Peyer's patch (tissue), 4 donors: Measurements from ENCODE around the gene SPTA1. TPM values are rescaled to one million over a fixed set of nuclear protein-coding genes. Genes with fewer than 3 reads are reported as not detected.
"Not testable (repeated sequence)": the region's sequence is repeated elsewhere in the genome, so short reads cannot be mapped to it uniquely, and the experiment has no call there.

Experiments
- DNase-seq, 3 donors: peaks; one replicate each; pipeline ENCODE4 v3.0.0-alpha.2; 2017 to 2019
- H3K27ac ChIP-seq, 4 donors: fragments of 200-600 bp; sonication (generic); one replicate each; pipeline ENCODE4 v1.5.1; 2016 to 2019
- H3K27me3 ChIP-seq, 2 donors: fragments of 200-600 bp; sonication (generic); one replicate each; pipeline ENCODE4 v1.5.1; 2019
- H3K36me3 ChIP-seq, 3 donors: fragments of 200-600 bp; sonication (generic); one replicate each; pipeline ENCODE4 v1.5.1; 2016 to 2019
- H3K4me1 ChIP-seq, 4 donors: fragments of 200-600 bp; sonication (generic); one replicate each; pipeline ENCODE4 v1.5.1; 2016 to 2019
- H3K4me3 ChIP-seq, 4 donors: fragments of 200-600 bp; sonication (generic); 1 replicate in 3 of 4; 2 replicates in 1 of 4; pipeline ENCODE4 v1.5.1; 2016 to 2019; ENCODE audit warnings: mild to moderate bottlenecking in 1 of 4
- H3K9me3 ChIP-seq, 4 donors: fragments of 200-600 bp; sonication (generic); one replicate each; pipeline ENCODE4 v1.5.1; 2016 to 2019; ENCODE audit warnings: mild to moderate bottlenecking in 1 of 4
- POLR2A ChIP-seq, 2 donors: fragments of 450-650 bp; IDR thresholded peaks; one replicate each; pipeline ENCODE4 v1.5.1; 2017; ENCODE audit warnings: antibody characterized with exemption in 2 of 2, mild to moderate bottlenecking in 2 of 2, moderate library complexity in 2 of 2
- total RNA-seq, 4 donors: library from RNA; depleted of rRNA; stranded (reverse); fragments of >200 nt; gene quantifications; one replicate each; pipeline ENCODE4 v1.1.0, GENCODE V29; 2016
- TF ChIP-seq, protein P1 (sequence below), 6 experiments: fragments of 450-650 bp in 4 of 6; fragments of 200-600 bp in 2 of 6; sonication (generic) in 1 of 6; IDR thresholded peaks; one replicate each; pipeline ENCODE4 v1.5.1; 2017 to 2019; ENCODE audit warnings: antibody characterized with exemption in 6 of 6, mild to moderate bottlenecking in 3 of 6, moderate library complexity in 1 of 6

Gene SPTA1
- total RNA-seq, 4 donors from 2014 or later = not detected

DNA sequence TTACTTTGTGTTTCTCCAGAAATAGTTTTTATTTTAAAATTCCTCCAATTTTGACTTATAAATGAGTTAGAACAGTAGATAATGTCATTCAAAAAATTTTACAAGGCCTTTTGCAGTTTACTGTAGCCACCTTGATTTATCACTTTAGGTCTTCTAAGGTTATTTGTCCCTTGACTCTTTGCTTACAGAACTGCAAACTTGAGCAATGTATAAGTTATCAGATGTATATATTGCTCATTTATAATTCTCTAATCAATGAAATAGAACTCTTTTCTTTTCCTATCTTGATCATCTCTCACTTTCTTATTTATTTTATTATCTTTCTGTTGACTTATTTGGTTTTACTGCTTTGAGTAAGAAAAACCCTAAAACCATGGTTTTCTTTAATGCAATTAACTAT is 5.8 kb upstream of the SPTA1 start:
- no peak overlapping the region for H3K27ac ChIP-seq
- no peak overlapping the region for H3K4me3 ChIP-seq
- no peaks in the 10 kb centered on the region for H3K4me1 ChIP-seq
- no peak for DNase-seq
- H3K36me3 ChIP-seq = no peaks in the 10 kb centered on the region
- TF ChIP-seq POLR2A (IDR thresholded peaks at IDR 0.05) = no peak
- TF ChIP-seq, protein P1, sequence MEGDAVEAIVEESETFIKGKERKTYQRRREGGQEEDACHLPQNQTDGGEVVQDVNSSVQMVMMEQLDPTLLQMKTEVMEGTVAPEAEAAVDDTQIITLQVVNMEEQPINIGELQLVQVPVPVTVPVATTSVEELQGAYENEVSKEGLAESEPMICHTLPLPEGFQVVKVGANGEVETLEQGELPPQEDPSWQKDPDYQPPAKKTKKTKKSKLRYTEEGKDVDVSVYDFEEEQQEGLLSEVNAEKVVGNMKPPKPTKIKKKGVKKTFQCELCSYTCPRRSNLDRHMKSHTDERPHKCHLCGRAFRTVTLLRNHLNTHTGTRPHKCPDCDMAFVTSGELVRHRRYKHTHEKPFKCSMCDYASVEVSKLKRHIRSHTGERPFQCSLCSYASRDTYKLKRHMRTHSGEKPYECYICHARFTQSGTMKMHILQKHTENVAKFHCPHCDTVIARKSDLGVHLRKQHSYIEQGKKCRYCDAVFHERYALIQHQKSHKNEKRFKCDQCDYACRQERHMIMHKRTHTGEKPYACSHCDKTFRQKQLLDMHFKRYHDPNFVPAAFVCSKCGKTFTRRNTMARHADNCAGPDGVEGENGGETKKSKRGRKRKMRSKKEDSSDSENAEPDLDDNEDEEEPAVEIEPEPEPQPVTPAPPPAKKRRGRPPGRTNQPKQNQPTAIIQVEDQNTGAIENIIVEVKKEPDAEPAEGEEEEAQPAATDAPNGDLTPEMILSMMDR (IDR thresholded peaks at IDR 0.05) = no peak
- no peaks in the 10 kb centered on the region for H3K27me3 ChIP-seq
- H3K9me3 ChIP-seq = no peaks in the 10 kb centered on the region

DNA sequence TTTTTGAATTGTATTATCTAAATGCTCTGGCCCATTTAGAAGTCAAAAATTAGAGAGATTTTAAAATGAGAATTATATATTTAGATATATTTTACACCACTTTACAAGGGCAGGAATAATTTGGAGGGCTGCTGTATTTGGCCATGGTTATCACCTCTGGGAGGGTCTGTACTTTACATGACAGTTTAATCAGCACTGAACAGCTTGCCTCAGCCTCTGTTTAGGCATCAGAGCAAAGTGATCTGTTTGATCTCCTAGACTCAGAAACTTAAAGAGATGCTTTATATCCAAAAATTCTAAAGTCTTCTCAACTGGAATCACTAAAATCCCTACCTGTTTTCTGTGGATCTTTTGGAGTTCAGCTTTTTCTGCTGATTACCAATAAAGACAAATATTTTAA is 5.4 kb upstream of the SPTA1 start:
- TF ChIP-seq POLR2A (IDR thresholded peaks at IDR 0.05) = no peak
- TF ChIP-seq, protein P1 (IDR thresholded peaks at IDR 0.05) = no peak
- H3K9me3 ChIP-seq = no peaks in the 10 kb centered on the region
- no peak overlapping the region for H3K4me3 ChIP-seq
- no peak for DNase-seq
- H3K4me1 ChIP-seq = no peaks in the 10 kb centered on the region
- H3K27ac ChIP-seq = no peak overlapping the region
- H3K36me3 ChIP-seq = no peaks in the 10 kb centered on the region
- no peaks in the 10 kb centered on the region for H3K27me3 ChIP-seq

DNA sequence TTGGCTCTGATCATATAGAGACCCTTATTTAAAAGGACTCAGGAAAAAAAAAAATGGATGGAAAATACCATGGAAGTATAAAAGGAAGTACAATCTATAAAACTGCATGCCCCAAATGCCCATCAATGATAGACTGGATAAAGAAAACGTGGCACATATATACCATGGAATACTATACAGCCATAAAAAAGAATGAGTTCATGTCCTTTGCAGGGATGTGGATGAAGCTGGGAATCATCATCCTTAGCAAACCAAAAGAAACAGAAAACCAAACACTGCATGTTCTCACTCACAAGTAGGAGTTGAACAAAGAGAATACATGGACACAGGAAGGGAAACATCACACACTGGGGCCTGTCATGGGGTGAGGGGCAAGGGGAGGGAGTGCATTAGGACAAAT is 4.6 kb upstream of the SPTA1 start:
- H3K27me3 ChIP-seq, DNase-seq, H3K27ac ChIP-seq: not testable (repeated sequence)

DNA sequence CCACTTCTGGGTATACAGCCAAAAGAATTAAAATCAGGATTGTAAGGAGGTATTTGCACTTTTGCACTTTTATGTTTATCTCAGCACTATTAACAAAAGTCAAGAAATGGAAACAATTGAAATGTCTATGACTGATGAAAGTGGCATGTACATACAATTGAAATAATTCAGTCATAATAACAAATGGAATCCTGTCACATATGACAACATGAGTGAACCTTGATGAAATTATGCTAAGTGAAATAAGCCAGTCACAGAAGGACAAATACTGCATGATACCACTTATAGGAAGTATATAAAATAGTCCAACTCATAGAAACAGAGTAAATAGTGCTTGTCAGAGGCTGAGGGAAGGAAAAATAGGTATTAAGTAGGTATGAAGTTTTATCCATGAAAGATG is 3.4 kb upstream of the SPTA1 start:
- H3K4me3 ChIP-seq = no peak overlapping the region
- H3K36me3 ChIP-seq = no peaks in the 10 kb centered on the region
- no peak for TF ChIP-seq POLR2A (IDR thresholded peaks at IDR 0.05)
- TF ChIP-seq, protein P1 (IDR thresholded peaks at IDR 0.05) = no peak
- no peak overlapping the region for H3K27ac ChIP-seq
- H3K4me1 ChIP-seq = no peaks in the 10 kb centered on the region
- H3K27me3 ChIP-seq = no peaks in the 10 kb centered on the region
- DNase-seq = no peak
- no peaks in the 10 kb centered on the region for H3K9me3 ChIP-seq

More for the DNA sequence above, 4.6 kb upstream of the SPTA1 start:
- not testable (repeated sequence) for H3K4me3 ChIP-seq, H3K9me3 ChIP-seq, H3K4me1 ChIP-seq, H3K36me3 ChIP-seq

DNA sequence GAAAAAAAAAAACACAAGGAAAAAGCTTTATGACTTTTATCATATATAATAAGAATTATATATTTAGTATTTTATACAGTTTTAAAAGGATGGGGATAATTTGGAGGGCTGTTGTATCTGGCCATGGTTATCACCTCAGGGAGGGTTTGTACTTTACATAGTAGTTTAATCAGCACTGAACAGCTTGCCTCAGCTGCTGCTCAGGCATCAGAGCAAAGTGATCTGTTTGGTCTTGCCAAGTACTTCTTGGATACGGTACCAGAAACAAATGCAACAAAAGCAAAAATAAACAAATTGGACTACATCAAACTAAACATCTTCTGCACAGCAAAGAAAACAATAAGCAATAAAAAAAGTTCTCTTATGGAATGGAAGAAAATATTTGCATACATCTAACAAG is 2.6 kb upstream of the SPTA1 start:
- no peak for DNase-seq
- H3K9me3 ChIP-seq = no peaks in the 10 kb centered on the region
- TF ChIP-seq, protein P1 (IDR thresholded peaks at IDR 0.05) = no peak
- TF ChIP-seq POLR2A (IDR thresholded peaks at IDR 0.05) = no peak

DNA sequence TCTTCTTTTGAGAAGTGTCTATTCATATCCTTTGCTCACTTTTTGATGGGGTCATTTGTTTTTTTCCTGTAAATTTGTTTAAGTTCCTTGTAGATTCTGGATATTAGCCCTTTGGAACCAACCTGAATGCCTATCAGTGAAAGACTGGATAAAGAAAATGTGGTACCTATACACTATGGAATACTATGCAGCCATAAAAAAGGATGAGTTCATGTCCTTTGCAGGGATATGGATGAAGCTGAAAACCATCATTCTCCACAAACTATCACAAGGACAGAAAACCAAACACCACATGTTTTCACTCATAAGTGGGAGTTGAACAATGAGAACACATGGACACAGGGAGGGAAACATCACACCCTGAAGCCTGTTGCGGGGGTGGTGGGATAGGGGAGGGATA is 1.8 kb upstream of the SPTA1 start:
- DNase-seq, H3K9me3 ChIP-seq, H3K27ac ChIP-seq, H3K4me3 ChIP-seq, H3K36me3 ChIP-seq, H3K27me3 ChIP-seq, H3K4me1 ChIP-seq: not testable (repeated sequence)

More for the DNA sequence above, 2.6 kb upstream of the SPTA1 start:
- H3K27me3 ChIP-seq = no peaks in the 10 kb centered on the region
- no peak overlapping the region for H3K4me3 ChIP-seq
- no peaks in the 10 kb centered on the region for H3K4me1 ChIP-seq
- H3K27ac ChIP-seq = no peak overlapping the region
- no peaks in the 10 kb centered on the region for H3K36me3 ChIP-seq

DNA sequence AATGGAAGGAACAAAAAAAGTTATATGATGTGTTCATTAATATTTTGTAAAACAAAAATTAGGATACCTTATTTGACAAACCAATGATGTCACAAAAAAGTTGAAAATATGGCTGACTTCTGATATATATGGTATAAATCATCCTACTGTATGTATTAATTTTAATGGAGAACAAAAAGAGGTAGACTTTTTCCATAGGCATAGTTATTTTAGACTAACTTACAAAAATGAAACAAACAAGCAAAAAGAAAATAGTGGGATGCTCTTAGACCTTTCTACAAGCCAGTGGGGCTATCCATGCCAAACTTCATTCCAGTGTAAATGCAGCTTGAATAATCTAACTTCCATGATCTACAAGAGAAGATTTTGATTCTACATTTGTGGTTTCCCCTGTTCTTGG is 522 bp upstream of the SPTA1 start:
- H3K4me1 ChIP-seq = no peaks in the 10 kb centered on the region

More for the DNA sequence above, 522 bp upstream of the SPTA1 start:
- TF ChIP-seq POLR2A (IDR thresholded peaks at IDR 0.05) = no peak
- TF ChIP-seq, protein P1 (IDR thresholded peaks at IDR 0.05) = no peak
- Histone ChIP-seq H3K4me3 (no peak overlapping the region), H3K9me3 (no peaks in the 10 kb centered on the region), H3K36me3 (no peaks in the 10 kb centered on the region), H3K27me3 (no peaks in the 10 kb centered on the region), H3K27ac (no peak overlapping the region)
- DNase-seq = no peak
